Neuronal stem cell (in vitro differentiated cells): ENCODE measurements around the gene SPEM2.

Experiments
- DNase-seq: peaks from one replicate; pipeline ENCODE4 v3.0.0-alpha.2; 2013; ENCODE audit warnings: low spot score
- H2AFZ ChIP-seq: one replicate; pipeline ENCODE4 v1.6.1; 2013; ENCODE audit warnings: mild to moderate bottlenecking, low read length, inconsistent platforms
- H2AK5ac ChIP-seq: 2 replicates; pipeline ENCODE4 v1.6.1; 2013; ENCODE audit warnings: low read depth, mild to moderate bottlenecking, inconsistent platforms, low read length, moderate library complexity, mixed read lengths
- H2BK120ac ChIP-seq: 2 replicates; pipeline ENCODE4 v1.6.1; 2013; ENCODE audit warnings: low read depth, mild to moderate bottlenecking, inconsistent platforms, low read length, moderate library complexity, mixed read lengths
- H2BK12ac ChIP-seq: one replicate; pipeline ENCODE4 v1.6.1; 2013; ENCODE audit warnings: low read length, inconsistent platforms
- H2BK15ac ChIP-seq: 2 replicates; pipeline ENCODE4 v1.6.1; 2013; ENCODE audit warnings: mild to moderate bottlenecking, low read length, inconsistent platforms, mixed read lengths
- H2BK5ac ChIP-seq: one replicate; pipeline ENCODE4 v1.6.1; 2013; ENCODE audit warnings: inconsistent platforms, mild to moderate bottlenecking, low read length, moderate library complexity
- H3K14ac ChIP-seq: one replicate; pipeline ENCODE4 v1.6.1; 2013; ENCODE audit warnings: low read length, inconsistent platforms
- H3K18ac ChIP-seq: 2 replicates; pipeline ENCODE4 v1.6.1; 2013; ENCODE audit warnings: low read length, inconsistent platforms
- H3K23ac ChIP-seq: 2 replicates; pipeline ENCODE4 v1.6.1; 2013; ENCODE audit warnings: low read depth, mild to moderate bottlenecking, mixed read lengths, low read length, inconsistent platforms; ENCODE audit not compliant: poor library complexity
- H3K27ac ChIP-seq: replicated peaks from 3 replicates; pipeline ENCODE4 v1.5.1; 2013; ENCODE audit warnings: low read length, inconsistent platforms
- H3K27me3 ChIP-seq, 3 experiments: 2 replicates each; pipeline ENCODE4 v1.6.1; 2013; ENCODE audit warnings: low read length in 3 of 3, mild to moderate bottlenecking in 2 of 3, inconsistent platforms in 1 of 3, low read depth in 1 of 3, mixed read lengths in 1 of 3, moderate library complexity in 1 of 3; ENCODE audit not compliant: control insufficient read depth in 3 of 3, insufficient read depth in 3 of 3
- H3K36me3 ChIP-seq, 2 donors: replicated peaks in 1 of 2; 2 replicates each; pipeline ENCODE4 v1.6.1; 2013; ENCODE audit warnings: low read length in 2 of 2; ENCODE audit not compliant: control insufficient read depth in 2 of 2, insufficient read depth in 2 of 2
- H3K4ac ChIP-seq: 2 replicates; pipeline ENCODE4 v1.6.1; 2013; ENCODE audit warnings: inconsistent platforms, mild to moderate bottlenecking, low read length, moderate library complexity
- H3K4me1 ChIP-seq, 2 donors: 1 replicate in 1 of 2; 2 replicates in 1 of 2; pipeline ENCODE4 v1.6.1; 2013; ENCODE audit warnings: low read length in 2 of 2, low read depth in 1 of 2; ENCODE audit not compliant: control insufficient read depth in 2 of 2, insufficient read depth in 1 of 2
- H3K4me2 ChIP-seq: one replicate; pipeline ENCODE4 v1.6.1; 2013; ENCODE audit warnings: mild to moderate bottlenecking, low read length, inconsistent platforms; ENCODE audit not compliant: insufficient read depth, poor library complexity, severe bottlenecking
- H3K4me3 ChIP-seq, 2 donors: 2 replicates each; pipeline ENCODE4 v1.5.1; 2013; ENCODE audit warnings: low read length in 2 of 2, mild to moderate bottlenecking in 2 of 2, inconsistent platforms in 1 of 2, moderate library complexity in 1 of 2
- H3K79me1 ChIP-seq: one replicate; pipeline ENCODE4 v1.6.1; 2013; ENCODE audit warnings: low read depth, mild to moderate bottlenecking, inconsistent platforms, low read length, moderate library complexity
- H3K9ac ChIP-seq: one replicate; pipeline ENCODE4 v1.6.1; 2013; ENCODE audit warnings: mild to moderate bottlenecking, low read depth, low read length, inconsistent platforms; ENCODE audit not compliant: poor library complexity
- H3K9me3 ChIP-seq, 2 donors: replicated peaks in 1 of 2; 2 replicates each; pipeline versions ENCODE3 to v1.6.1; 2013; ENCODE audit warnings: low read length in 2 of 2, mild to moderate bottlenecking in 2 of 2, inconsistent platforms in 1 of 2, low read depth in 1 of 2, mixed read lengths in 1 of 2, moderate library complexity in 1 of 2; ENCODE audit not compliant: control insufficient read depth in 2 of 2, insufficient read depth in 1 of 2
- H4K8ac ChIP-seq: one replicate; pipeline ENCODE4 v1.6.1; 2013; ENCODE audit warnings: low read depth, mild to moderate bottlenecking, inconsistent platforms, low read length, moderate library complexity
- H4K91ac ChIP-seq: one replicate; pipeline ENCODE4 v1.6.1; 2013; ENCODE audit warnings: low read length, low read depth, mild to moderate bottlenecking, inconsistent platforms; ENCODE audit not compliant: poor library complexity
- WGBS, 2 donors: extraction: QIAGEN DNeasy Blood & Tissue Kit; methylation state at CpG; one replicate each; pipeline ENCODE4 v1.1.7; 2013; ENCODE audit warnings: missing lambda C conversion rate in 2 of 2, mixed read lengths in 1 of 2; ENCODE audit not compliant: insufficient read length in 2 of 2, insufficient replicate concordance in 1 of 2; ENCODE audit errors: extremely low coverage in 2 of 2; 5-methylcytosine and 5-hydroxymethylcytosine counted together

SPEM2 gene

DNA sequence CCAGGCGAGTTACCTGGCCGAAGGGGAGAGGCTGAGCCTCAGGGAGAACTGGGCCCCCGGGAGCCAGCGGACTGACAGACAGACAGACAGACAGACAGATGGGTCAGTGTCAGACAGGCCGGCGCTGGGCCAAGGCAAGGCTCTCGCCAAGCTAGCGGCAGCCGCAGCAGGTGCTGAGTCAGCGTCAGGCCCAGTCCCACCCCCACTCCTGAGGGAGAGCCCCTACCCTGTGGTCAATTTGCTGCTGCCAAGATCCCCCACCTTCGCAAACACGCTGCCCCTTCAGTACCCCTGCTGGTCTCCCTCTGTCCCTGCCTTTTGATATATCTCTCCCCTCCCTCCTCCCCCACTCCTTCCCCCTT, 15.4 kb downstream of the SPEM2 start:
- no CpG with 5 or more reads among the region's 12 CpGs for WGBS, 2 donors
- Histone ChIP-seq H3K4ac (peak overlapping the region; percentile 42), H3K4me2 (peak overlapping the region; percentile 97), H2AFZ (peak overlapping the region; percentile 97), H2AK5ac (peak overlapping the region; percentile 89), H4K8ac (no peak overlapping the region), H3K36me3 (no peaks in the 10 kb centered on the region), H3K4me1 (peaks cover 25 to 34% of the 10 kb centered on the region in 2 donors), H3K23ac (peak overlapping the region; percentile 75), H2BK120ac (peak overlapping the region; percentile 88), H3K79me1 (no peaks in the 10 kb centered on the region), H2BK15ac (no peak overlapping the region), H2BK12ac (peak overlapping the region; percentile 69), H4K91ac (no peak overlapping the region), H3K27me3 (peaks cover 26 to 43% (median 38%) of the 10 kb centered on the region in 3 experiments), H3K27ac (no peak overlapping the region), H3K14ac (peak overlapping the region; percentile 58), H3K4me3 (peak overlapping the region; percentile 96 to 98), H3K9ac (peak overlapping the region; percentile 96), H3K18ac (peak overlapping the region; percentile 96), H3K9me3 (peaks cover 0 to 4% of the 10 kb centered on the region in 2 donors), H2BK5ac (no peak overlapping the region)
- DNase-seq: no peak

DNA sequence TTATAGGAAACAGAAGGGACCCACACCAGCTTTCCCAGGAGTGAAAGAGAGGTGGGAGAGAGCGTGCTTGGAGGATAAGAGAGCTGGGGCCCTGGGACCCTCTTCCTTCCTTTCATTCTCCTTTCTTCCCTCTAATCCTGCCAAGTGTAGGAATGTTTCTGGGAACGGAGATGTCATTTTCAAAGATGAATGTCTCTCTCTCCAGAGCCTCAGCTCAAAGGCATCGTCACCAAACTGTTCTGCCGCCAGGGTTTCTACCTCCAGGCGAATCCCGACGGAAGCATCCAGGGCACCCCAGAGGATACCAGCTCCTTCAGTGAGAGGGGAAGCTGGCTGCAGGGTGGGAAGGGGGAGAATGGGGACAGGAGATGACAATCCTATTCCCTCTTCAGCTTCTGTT, 15.8 kb downstream of the SPEM2 start:
- Histone ChIP-seq H2BK120ac (no peak overlapping the region), H3K23ac (no peak overlapping the region), H3K36me3 (no peaks in the 10 kb centered on the region), H2AFZ (peak overlapping the region; percentile 97), H3K9ac (no peak overlapping the region), H2BK12ac (no peak overlapping the region), H2AK5ac (no peak overlapping the region), H2BK15ac (no peak overlapping the region), H3K79me1 (no peaks in the 10 kb centered on the region), H3K4me3 (peak overlapping the region in 1 of 2 donors; percentile 96), H3K27ac (no peak overlapping the region), H3K18ac (no peak overlapping the region), H3K27me3 (peaks cover 21 to 39% (median 33%) of the 10 kb centered on the region in 3 experiments), H3K4ac (no peak overlapping the region), H2BK5ac (no peak overlapping the region), H3K14ac (no peak overlapping the region), H3K4me2 (peak overlapping the region; percentile 97), H3K9me3 (peaks cover 0 to 3% of the 10 kb centered on the region in 2 donors), H4K8ac (no peak overlapping the region), H3K4me1 (peaks cover 24 to 38% of the 10 kb centered on the region in 2 donors), H4K91ac (no peak overlapping the region)
- no CpG with 5 or more reads among the region's 7 CpGs for WGBS, 2 donors
- no peak for DNase-seq

DNA sequence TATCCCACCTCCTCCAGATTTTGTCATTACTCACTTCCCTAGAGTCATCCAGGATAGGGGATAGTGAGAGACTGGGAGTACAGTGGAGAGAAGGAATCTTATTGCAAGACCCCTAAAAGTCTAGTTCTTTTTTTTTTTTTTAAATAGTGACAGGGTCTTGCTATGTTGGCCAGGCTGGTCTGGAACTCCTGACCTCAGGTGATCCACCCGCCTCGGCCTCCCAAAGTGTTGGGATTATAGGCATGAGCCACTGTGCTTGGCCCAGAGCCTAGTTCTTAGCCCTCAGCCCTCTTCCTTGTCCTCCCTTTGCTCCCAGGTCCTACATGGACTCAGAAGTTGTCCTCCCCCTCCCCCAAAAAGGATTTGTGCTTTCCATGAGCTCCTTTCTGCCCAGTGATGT, 16.7 kb downstream of the SPEM2 start:
- Histone ChIP-seq H3K4me1 (peaks cover 20 to 39% of the 10 kb centered on the region in 2 donors), H3K9me3 (peaks cover 0 to under 1% of the 10 kb centered on the region in 2 donors), H3K27me3 (peaks cover 21 to 39% (median 27%) of the 10 kb centered on the region in 3 experiments), H3K4me3 (no peak overlapping the region), H3K27ac (no peak overlapping the region), H2AFZ (no peak overlapping the region), H3K4ac (no peak overlapping the region), H3K4me2 (no peak overlapping the region), H2BK5ac (no peak overlapping the region), H3K36me3 (no peaks in the 10 kb centered on the region), H2AK5ac (no peak overlapping the region), H2BK15ac (peak overlapping the region; percentile 32), H4K91ac (no peak overlapping the region), H3K79me1 (no peaks in the 10 kb centered on the region), H3K18ac (no peak overlapping the region), H3K23ac (no peak overlapping the region), H3K14ac (no peak overlapping the region), H2BK120ac (no peak overlapping the region), H3K9ac (no peak overlapping the region), H4K8ac (no peak overlapping the region), H2BK12ac (no peak overlapping the region)
- no peak for DNase-seq
- no CpG with 5 or more reads among the region's 2 CpGs for WGBS, 2 donors

DNA sequence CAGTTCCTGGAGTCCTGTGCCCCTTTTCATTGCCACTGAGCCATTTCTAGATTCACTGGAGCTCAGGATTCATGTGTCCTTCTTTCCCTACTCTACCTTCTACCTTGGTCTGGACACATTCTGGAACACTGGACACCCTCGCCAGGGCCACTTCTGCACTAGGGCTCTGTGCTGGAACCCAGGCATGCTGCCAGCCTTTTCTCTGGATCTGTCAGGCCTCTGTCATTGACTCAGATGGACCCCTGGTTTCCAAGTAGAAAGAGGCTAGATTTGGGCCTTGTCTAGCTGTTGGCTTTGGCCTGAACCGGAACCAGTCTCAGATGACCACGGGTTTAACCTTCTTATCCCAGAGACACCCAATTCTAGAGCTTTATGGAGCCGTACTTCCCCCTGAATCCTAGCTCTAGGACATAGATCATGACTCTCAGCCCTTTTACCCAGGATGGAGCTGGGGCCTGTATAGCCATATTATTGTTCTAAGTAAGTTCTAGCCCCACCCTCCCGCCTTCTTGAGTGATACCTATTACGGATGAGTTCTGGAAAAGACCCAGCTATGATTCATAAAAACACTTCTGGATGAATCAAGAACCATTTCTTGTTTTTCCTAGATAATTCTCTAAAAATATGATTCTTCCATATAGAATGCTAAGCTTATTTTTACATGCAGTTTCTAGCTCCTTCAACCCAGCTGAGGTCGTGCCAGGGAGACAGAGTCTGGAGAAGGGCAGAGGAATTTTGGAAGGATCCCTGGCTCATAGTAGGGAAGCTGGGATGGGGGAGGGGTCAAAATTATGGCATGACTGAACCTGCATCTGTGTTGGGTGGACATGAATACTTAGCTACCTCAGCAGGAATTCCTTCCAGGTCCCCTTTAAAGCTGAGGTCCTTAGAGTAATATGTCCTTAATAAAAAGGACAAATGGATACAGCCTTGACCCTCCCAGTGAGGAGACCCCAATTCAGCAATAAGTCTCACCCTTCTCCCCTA, 18.4 kb downstream of the SPEM2 start:
- no peak for DNase-seq
- Histone ChIP-seq H2BK5ac (no peak overlapping the region), H3K18ac (no peak overlapping the region), H3K23ac (no peak overlapping the region), H2AFZ (no peak overlapping the region), H3K9ac (no peak overlapping the region), H3K27ac (no peak overlapping the region), H2AK5ac (peak overlapping the region; percentile 78), H3K4me1 (peaks cover 11 to 26% of the 10 kb centered on the region in 2 donors), H2BK12ac (no peak overlapping the region), H3K9me3 (peaks cover 1 to 5% of the 10 kb centered on the region in 2 donors), H3K4ac (no peak overlapping the region), H3K4me2 (no peak overlapping the region), H3K79me1 (peaks cover 2% of the 10 kb centered on the region), H3K14ac (no peak overlapping the region), H2BK15ac (no peak overlapping the region), H4K91ac (no peak overlapping the region), H3K36me3 (no peaks in the 10 kb centered on the region), H2BK120ac (no peak overlapping the region), H3K4me3 (no peak overlapping the region), H4K8ac (no peak overlapping the region), H3K27me3 (peaks cover 10 to 27% (median 12%) of the 10 kb centered on the region in 3 experiments)
- WGBS, 2 donors: no CpG with 5 or more reads among the region's 7 CpGs
